HEK293T (cell line): ENCODE data around the gene TBK1.

Source experiments
- ARNT ChIP-seq: fragments of 450-650 bp; IDR thresholded peaks from 2 replicates; pipeline ENCODE4 v1.6.1; 2017; ENCODE audit warnings: mild to moderate bottlenecking
- BHLHE40 ChIP-seq: fragments of 450-650 bp; IDR thresholded peaks from 2 replicates; pipeline ENCODE4 v1.6.1; 2016; ENCODE audit warnings: mild to moderate bottlenecking, moderate library complexity, borderline replicate concordance
- ELF4 ChIP-seq: fragments of 450-650 bp; IDR thresholded peaks from 2 replicates; pipeline ENCODE4 v1.6.1; 2017; ENCODE audit warnings: antibody characterized with exemption
- FOXK2 ChIP-seq: fragments of 450-650 bp; IDR thresholded peaks from 2 replicates; pipeline ENCODE4 v1.6.1; 2016; ENCODE audit warnings: mild to moderate bottlenecking
- FOXM1 ChIP-seq: fragments of 450-650 bp; IDR thresholded peaks from 2 replicates; pipeline ENCODE4 v1.6.1; 2017; ENCODE audit warnings: mild to moderate bottlenecking, borderline replicate concordance
- NFRKB ChIP-seq: fragments of 450-650 bp; IDR thresholded peaks from 2 replicates; pipeline ENCODE4 v1.6.1; 2016; ENCODE audit warnings: mild to moderate bottlenecking, moderate library complexity
- SP1 ChIP-seq: fragments of 450-650 bp; IDR thresholded peaks from 2 replicates; pipeline ENCODE4 v1.6.1; 2017
- TARDBP ChIP-seq: fragments of 450-650 bp; IDR thresholded peaks from 2 replicates; pipeline ENCODE4 v1.6.1; 2016
- ZNF384 ChIP-seq: fragments of 450-650 bp; IDR thresholded peaks from 2 replicates; pipeline ENCODE4 v1.6.1; 2016

- TF ChIP-seq FOXM1 (no peak), NFRKB (no peak), TARDBP (no peak), SP1 (no peak), ARNT (no peak), FOXK2 (no peak), BHLHE40 (no peak), ELF4 (no peak), ZNF384 (no peak)
These were observed 41.6 kb downstream of the TBK1 start for GRCh38 chr12:64493513-64493912.
